OCI-LY1 (cell line): ENCODE measurements around the gene ACKR3.

ENCODE experiments used
- EZH2 ChIP-seq: fragments of 200-600 bp; sonication (generic), shearing (Covaris generic); IDR thresholded peaks from 2 replicates; pipeline ENCODE4 v1.8.0; 2017; ENCODE audit warnings: borderline replicate concordance, mixed run types, mild to moderate bottlenecking, antibody characterized with exemption, low read length, moderate library complexity, mixed read lengths
- TF ChIP-seq, protein P1 (sequence below): fragments of 200-600 bp; sonication (generic), shearing (Covaris generic); IDR thresholded peaks from 2 replicates; pipeline ENCODE4 v1.5.1; 2017; ENCODE audit warnings: mild to moderate bottlenecking, antibody characterized with exemption, low read length, moderate library complexity, mixed read lengths

DNA sequence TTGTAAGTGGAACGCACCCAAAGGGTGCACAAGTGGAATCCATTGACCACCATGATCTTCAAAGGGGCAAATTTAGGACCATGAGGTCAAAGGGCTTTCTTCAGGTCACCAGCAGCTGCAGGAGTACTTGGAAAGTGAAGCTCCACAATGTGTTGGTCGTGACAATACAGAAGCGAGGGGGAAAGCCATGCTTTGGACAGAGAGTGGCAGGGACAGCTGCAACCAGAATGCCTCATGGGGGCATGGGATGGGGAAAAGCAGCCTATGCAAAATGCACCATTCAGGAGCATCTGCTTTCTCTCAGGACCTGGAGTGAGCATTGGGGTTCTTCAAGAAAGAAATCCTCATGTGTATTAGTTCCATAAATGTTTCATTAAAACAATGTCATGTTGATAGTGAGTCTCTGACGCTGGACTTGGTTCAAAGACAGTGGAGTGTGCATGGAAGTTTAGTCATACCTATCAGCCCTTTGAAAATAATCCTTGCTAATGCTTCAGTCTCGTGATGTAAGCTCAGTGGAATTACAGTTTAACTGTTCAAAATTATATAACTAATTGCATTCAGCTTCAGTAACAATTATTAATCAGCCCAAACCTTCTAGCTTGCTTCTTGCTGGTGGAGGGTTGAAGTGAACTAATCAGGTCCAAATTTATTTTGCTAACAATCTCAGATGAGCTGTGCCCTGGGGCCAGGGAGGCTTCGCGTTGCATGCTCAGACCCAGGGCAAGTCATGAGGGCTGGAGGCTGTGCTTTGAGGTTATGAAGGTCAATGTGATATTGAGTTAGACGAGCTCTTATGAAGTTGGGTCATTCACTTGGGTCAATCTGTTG, 41.6 kb downstream of the ACKR3 start:
- no peak for TF ChIP-seq EZH2
- TF ChIP-seq, protein P1, sequence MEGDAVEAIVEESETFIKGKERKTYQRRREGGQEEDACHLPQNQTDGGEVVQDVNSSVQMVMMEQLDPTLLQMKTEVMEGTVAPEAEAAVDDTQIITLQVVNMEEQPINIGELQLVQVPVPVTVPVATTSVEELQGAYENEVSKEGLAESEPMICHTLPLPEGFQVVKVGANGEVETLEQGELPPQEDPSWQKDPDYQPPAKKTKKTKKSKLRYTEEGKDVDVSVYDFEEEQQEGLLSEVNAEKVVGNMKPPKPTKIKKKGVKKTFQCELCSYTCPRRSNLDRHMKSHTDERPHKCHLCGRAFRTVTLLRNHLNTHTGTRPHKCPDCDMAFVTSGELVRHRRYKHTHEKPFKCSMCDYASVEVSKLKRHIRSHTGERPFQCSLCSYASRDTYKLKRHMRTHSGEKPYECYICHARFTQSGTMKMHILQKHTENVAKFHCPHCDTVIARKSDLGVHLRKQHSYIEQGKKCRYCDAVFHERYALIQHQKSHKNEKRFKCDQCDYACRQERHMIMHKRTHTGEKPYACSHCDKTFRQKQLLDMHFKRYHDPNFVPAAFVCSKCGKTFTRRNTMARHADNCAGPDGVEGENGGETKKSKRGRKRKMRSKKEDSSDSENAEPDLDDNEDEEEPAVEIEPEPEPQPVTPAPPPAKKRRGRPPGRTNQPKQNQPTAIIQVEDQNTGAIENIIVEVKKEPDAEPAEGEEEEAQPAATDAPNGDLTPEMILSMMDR, result no peak
